ENCODE results near the gene SMC6. TPM values are rescaled to one million over a fixed set of nuclear protein-coding genes. Genes with fewer than 3 reads are reported as not detected.

Gene SMC6
- total RNA-seq, 1 experiment from 2014 or later = 40.3 TPM

- H4K91ac ChIP-seq (ENCODE audit: insufficient read length, low read depth, low read length) = no peak overlapping the region
- H3K4me2 ChIP-seq (ENCODE audit: insufficient read depth, insufficient read length, low read length) = no peak overlapping the region
- no peak overlapping the region for H3K4me3 Mint-ChIP-seq
- H3K27me3 Mint-ChIP-seq (ENCODE audit: low read depth) = no peaks in the 10 kb centered on the region; the same call in 1 of the 2 replicates
- H2BK20ac ChIP-seq (ENCODE audit: low read depth, low read length, poor library complexity, severe bottlenecking) = no peak overlapping the region
- H3K4me1 Mint-ChIP-seq = peaks cover 5 to 8% of the 10 kb centered on the region in 2 experiments
- no peak overlapping the region for H3T11ph ChIP-seq (ENCODE audit: low read length)
- WGBS (ENCODE audit: extremely low coverage, insufficient read length, low lambda C conversion rate) = no CpG with 5 or more reads among the region's 1 CpG
- H2BK5ac ChIP-seq (ENCODE audit: insufficient read length, low read length) = no peak overlapping the region
- H4K5ac ChIP-seq (ENCODE audit: insufficient read length, low read depth, low read length) = no peak overlapping the region
- TF ChIP-seq CTCF (conservative IDR thresholded peaks at IDR 0.05) = no peak
- DNase-seq = no peak
- H3K79me2 ChIP-seq (ENCODE audit: insufficient read depth, low read length) = no peaks in the 10 kb centered on the region
- no peak overlapping the region for H3K9ac ChIP-seq (ENCODE audit: extremely low read depth, insufficient read length, low read length)
- no peak overlapping the region for H3K14ac ChIP-seq (ENCODE audit: insufficient read depth, low read length)
- no peaks in the 10 kb centered on the region for H3K9me3 Mint-ChIP-seq
- H4K8ac ChIP-seq (replicated peaks; ENCODE audit: insufficient read length, low read depth, low read length) = no peak overlapping the region
- H3K23ac ChIP-seq (ENCODE audit: insufficient read length, low read depth, low read length) = no peak overlapping the region
- no peak overlapping the region for H2BK120ac ChIP-seq (ENCODE audit: low read depth, low read length, poor library complexity, severe bottlenecking)
- no peaks in the 10 kb centered on the region for H3K79me1 ChIP-seq (ENCODE audit: insufficient read depth, low read depth, low read length, poor library complexity, severe bottlenecking)
- H3K36me3 Mint-ChIP-seq (ENCODE audit: insufficient read depth in 1 of 3, low read depth in 3 of 3) = peaks cover 16 to 60% (median 49%) of the 10 kb centered on the region in 3 experiments; a peak in 6 of 7 replicates
- no peak overlapping the region for H3K18ac ChIP-seq (ENCODE audit: insufficient read length, low read depth, low read length)
- H3K27me3 ChIP-seq (ENCODE audit: insufficient read depth, low read length) = no peaks in the 10 kb centered on the region
- no peak overlapping the region for H3K27ac ChIP-seq (ENCODE audit: insufficient read length, low read depth, low read length)
- H2AFZ ChIP-seq (ENCODE audit: low read length) = no peak overlapping the region
- H2BK15ac ChIP-seq (ENCODE audit: low read depth, low read length) = no peak overlapping the region
- no peak overlapping the region for H3K4ac ChIP-seq (ENCODE audit: low read depth, low read length)
- H3K23me2 ChIP-seq (ENCODE audit: insufficient read length, low read depth, low read length, poor library complexity, severe bottlenecking) = no peaks in the 10 kb centered on the region
- no peaks in the 10 kb centered on the region for H4K20me1 ChIP-seq (ENCODE audit: control insufficient read depth, insufficient read depth, insufficient read length)
- H3K9me3 ChIP-seq (ENCODE audit: control insufficient read depth, low read depth, low read length) = no peaks in the 10 kb centered on the region
- H3K56ac ChIP-seq (ENCODE audit: insufficient read length, low read depth, low read length) = no peak overlapping the region
- no peak overlapping the region for H2AK5ac ChIP-seq (ENCODE audit: insufficient read length, low read length)
- no peak overlapping the region for H2BK12ac ChIP-seq (ENCODE audit: insufficient read length, low read depth, low read length)
- no peaks in the 10 kb centered on the region for H3K4me1 ChIP-seq (ENCODE audit: insufficient read depth, low read length)
- H3K27ac Mint-ChIP-seq = no peak overlapping the region
Measured at GRCh38 chr2:17781482-17781881, 27.9 kb upstream of the SMC6 start.
